GM13977 (cell line): ENCODE data around the gene CCNE1.

Experiments used
- DNase-seq: peaks from one replicate; pipeline ENCODE4 v3.0.0; 2012; ENCODE audit warnings: low spot score
- CTCF ChIP-seq: IDR thresholded peaks from 2 replicates; pipeline ENCODE4 v1.5.1; 2012; ENCODE audit warnings: mild to moderate bottlenecking, control low read depth; ENCODE audit not compliant: insufficient read depth; ENCODE audit errors: extremely low read depth, missing control alignments
- in situ Hi-C: fragments of 300-500 bp; cut with MboI; formaldehyde crosslinking; loops from one replicate; pipeline ENCODE4 v1.12.0; 2022; ENCODE audit warnings: low sequenced_read_pairs, low pct_unique_long_range_greater_than_20kb, mixed read lengths, inconsistent platforms; ENCODE audit not compliant: unreplicated experiment

Gene CCNE1

GRCh38 chr19:29777781-29778309 lies 33.9 kb upstream of the CCNE1 start:
- no peak for DNase-seq
- no peak for TF ChIP-seq CTCF
- in situ Hi-C loops = no loop called here

- no peak for DNase-seq
- in situ Hi-C loops = no loop called here
- TF ChIP-seq CTCF = no peak
Measured at GRCh38 chr19:29779921-29780320, 31.9 kb upstream of the CCNE1 start.

GRCh38 chr19:29781386-29782259 lies 30.2 kb upstream of the CCNE1 start:
- no peak for DNase-seq
- no peak for TF ChIP-seq CTCF
- in situ Hi-C loops = no loop called here

GRCh38 chr19:29782260-29782580 lies 29.6 kb upstream of the CCNE1 start:
- in situ Hi-C loops = no loop called here
- no peak for TF ChIP-seq CTCF
- no peak for DNase-seq

GRCh38 chr19:29783627-29784190 lies 28.1 kb upstream of the CCNE1 start:
- no peak for TF ChIP-seq CTCF
- in situ Hi-C loops = no loop called here
- DNase-seq = no peak

- in situ Hi-C loops = no loop called here
- no peak for DNase-seq
- TF ChIP-seq CTCF = no peak
Measured at GRCh38 chr19:29784598-29785223, 27.1 kb upstream of the CCNE1 start.
